GM21423 (cell line): Measurements from ENCODE around the gene HPCAL1.

Source experiments
- ATAC-seq: cut with Tn5 transposase; IDR thresholded peaks from one replicate; pipeline ENCODE4 v1.9.1; 2021; ENCODE audit warnings: mild to moderate bottlenecking, moderate library complexity; ENCODE audit not compliant: unreplicated experiment

HPCAL1 gene

GRCh38 chr2:10475811-10476660, 173.3 kb downstream of the HPCAL1 start:
- no peak for ATAC-seq

DNA sequence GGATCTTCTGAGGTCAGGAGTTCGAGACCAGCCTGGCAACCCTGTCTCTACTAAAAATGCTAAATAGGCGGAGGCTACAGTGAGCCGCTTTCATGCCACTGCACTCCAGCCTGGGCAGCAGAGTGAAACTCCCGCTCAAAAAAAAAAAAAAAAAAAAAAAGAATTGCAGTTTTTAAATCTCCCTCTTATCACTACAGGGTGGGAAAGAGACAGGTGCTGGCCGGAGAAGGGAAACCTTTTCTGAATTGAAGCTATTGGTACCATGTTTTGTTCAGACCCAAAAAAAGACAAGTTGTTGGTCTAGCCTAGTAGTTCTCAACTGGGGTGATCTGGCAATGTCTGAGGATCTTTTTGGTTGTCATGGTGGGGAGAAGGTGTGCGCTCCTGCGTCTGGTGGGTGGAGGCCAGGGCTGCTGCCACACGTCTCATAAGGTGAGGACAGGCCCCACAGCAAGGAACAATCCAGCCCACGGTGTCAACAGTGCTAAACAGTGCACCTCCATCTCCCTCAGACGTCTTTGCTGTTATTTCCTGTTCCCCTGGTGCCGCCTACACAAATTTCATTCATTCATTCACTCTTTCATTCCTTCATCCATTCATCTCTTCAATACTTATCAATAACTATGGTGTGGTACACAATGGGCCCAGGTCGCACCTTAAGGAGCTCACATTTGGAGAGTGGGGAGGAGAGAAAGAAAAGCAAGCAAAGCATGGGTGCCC, 174.2 kb downstream of the HPCAL1 start:
- no peak for ATAC-seq
